Endothelial cell of umbilical vein (primary cell): ENCODE results near the gene SEMA3E.

Experiments used
- CTCF ChIP-seq, 2 donors: IDR thresholded peaks; 1 replicate in 1 of 2; 2 replicates in 1 of 2; pipeline ENCODE4 v1.5.1; 2011; ENCODE audit warnings: low read length in 2 of 2, mild to moderate bottlenecking in 2 of 2, moderate library complexity in 2 of 2, control low read depth in 1 of 2, inconsistent platforms in 1 of 2, low read depth in 1 of 2; ENCODE audit not compliant: insufficient read depth in 1 of 2; ENCODE audit errors: extremely low read depth in 1 of 2
- EZH2 ChIP-seq: IDR thresholded peaks from 2 replicates; pipeline ENCODE4 v1.6.1; 2012; ENCODE audit warnings: borderline replicate concordance, low read depth, mild to moderate bottlenecking, moderate library complexity, low read length, inconsistent platforms; ENCODE audit not compliant: severe bottlenecking
- FOS ChIP-seq: IDR thresholded peaks from 2 replicates; pipeline ENCODE4 v1.6.1; 2011; ENCODE audit warnings: mild to moderate bottlenecking, low read length, moderate library complexity, borderline replicate concordance; ENCODE audit not compliant: insufficient read depth
- JUN ChIP-seq: IDR thresholded peaks from 2 replicates; pipeline ENCODE4 v1.6.1; 2011; ENCODE audit warnings: borderline replicate concordance, low read depth; ENCODE audit not compliant: insufficient read length, insufficient read depth
- MAX ChIP-seq: IDR thresholded peaks from 2 replicates; pipeline ENCODE4 v1.6.1; 2011; ENCODE audit not compliant: insufficient read depth, insufficient read length
- MYC ChIP-seq: IDR thresholded peaks from one replicate; pipeline ENCODE4 v1.6.1; 2011; ENCODE audit warnings: mild to moderate bottlenecking, low read depth, low read length
- POLR2A ChIP-seq: IDR thresholded peaks from 2 replicates; pipeline ENCODE4 v1.6.1; 2012; ENCODE audit warnings: low read depth, mild to moderate bottlenecking, control low read depth, low read length
- POLR2AphosphoS5 ChIP-seq: IDR thresholded peaks from 2 replicates; pipeline ENCODE4 v1.6.1; 2012; ENCODE audit warnings: low read depth, mild to moderate bottlenecking, control low read depth, low read length, moderate library complexity; ENCODE audit not compliant: insufficient read depth

GRCh38 chr7:83646027-83646426 is 2.9 kb downstream of the SEMA3E start:
- TF ChIP-seq CTCF (IDR thresholded peaks at IDR 0.05; ENCODE audit: extremely low read depth in 1 of 2, insufficient read depth in 1 of 2, low read depth in 1 of 2, low read length in 2 of 2) = no peak
- no peak for TF ChIP-seq POLR2AphosphoS5
- TF ChIP-seq POLR2A = no peak
- TF ChIP-seq MAX = no peak
- no peak for TF ChIP-seq EZH2
- TF ChIP-seq JUN = no peak
- no peak for TF ChIP-seq MYC
- TF ChIP-seq FOS = no peak
